GM12878 (cell line): ENCODE data around the gene TMEM72. TPM values are rescaled to one million over a fixed set of nuclear protein-coding genes. Genes with fewer than 3 reads are reported as not detected.

Source experiments
- BCL11A ChIP-seq: IDR thresholded peaks from 2 replicates; pipeline ENCODE4 v1.6.1; 2011; ENCODE audit warnings: low read depth, low read length
- BHLHE40 ChIP-seq, 2 experiments: fragments of 450-650 bp in 1 of 2; IDR thresholded peaks; 2 replicates each; pipeline ENCODE4 v1.6.1; 2011 to 2017; ENCODE audit warnings: low read depth in 2 of 2, borderline replicate concordance in 1 of 2, improper control_type of control experiment in 1 of 2, low read length in 1 of 2, mild to moderate bottlenecking in 1 of 2
- CBFB ChIP-seq: IDR thresholded peaks from 2 replicates; pipeline ENCODE4 v1.6.1; 2016; ENCODE audit warnings: antibody characterized with exemption, low read depth
- CBX3 ChIP-seq: fragments of 200-600 bp; sonication (generic); IDR thresholded peaks from 2 replicates; pipeline ENCODE4 v1.6.1; 2016; ENCODE audit warnings: low read depth, borderline replicate concordance
- GABPA ChIP-seq: IDR thresholded peaks from 2 replicates; pipeline ENCODE4 v1.6.1; 2014; ENCODE audit warnings: antibody characterized with exemption, low read depth, mild to moderate bottlenecking, inconsistent platforms
- GATAD2B ChIP-seq: fragments of 450-650 bp; conservative IDR thresholded peaks from 2 replicates; pipeline ENCODE4 v1.6.1; 2017; ENCODE audit warnings: low read depth, mild to moderate bottlenecking, moderate library complexity
- HSF1 ChIP-seq: fragments of 150-350 bp; IDR thresholded peaks from 2 replicates; pipeline ENCODE4 v1.6.1; 2014; ENCODE audit warnings: mild to moderate bottlenecking, low read depth, low read length
- IRF4 ChIP-seq: IDR thresholded peaks from 2 replicates; pipeline ENCODE4 v1.6.1; 2011; ENCODE audit warnings: low read depth, low read length
- JUND ChIP-seq: IDR thresholded peaks from 2 replicates; pipeline ENCODE4 v1.6.1; 2012; ENCODE audit warnings: low read depth, mild to moderate bottlenecking, low read length, improper control_type of control experiment, moderate library complexity
- MTA2 ChIP-seq: fragments of 450-650 bp; IDR thresholded peaks from 2 replicates; pipeline ENCODE4 v1.6.1; 2016; ENCODE audit warnings: low read depth, mild to moderate bottlenecking, moderate library complexity
- MXI1 ChIP-seq: fragments of 150-350 bp; IDR thresholded peaks from 2 replicates; pipeline ENCODE4 v1.6.1; 2011; ENCODE audit warnings: low read depth, mild to moderate bottlenecking, inconsistent platforms, low read length, improper control_type of control experiment
- MYC ChIP-seq: IDR thresholded peaks from 2 replicates; pipeline ENCODE4 v1.6.1; 2011; ENCODE audit warnings: mild to moderate bottlenecking, low read length, moderate library complexity, inconsistent platforms; ENCODE audit not compliant: insufficient read depth, insufficient replicate concordance, insufficient read length, severe bottlenecking
- NKRF ChIP-seq: fragments of 450-650 bp; conservative IDR thresholded peaks from 2 replicates; pipeline ENCODE4 v1.6.1; 2017; ENCODE audit warnings: mild to moderate bottlenecking, moderate library complexity
- RUNX3 ChIP-seq: IDR thresholded peaks from 2 replicates; pipeline ENCODE4 v1.6.1; 2012; ENCODE audit warnings: low read length, inconsistent platforms
- SPI1 ChIP-seq: IDR thresholded peaks from 2 replicates; pipeline ENCODE4 v1.6.1; 2011; ENCODE audit warnings: low read depth, mild to moderate bottlenecking, low read length, moderate library complexity, borderline replicate concordance; ENCODE audit not compliant: insufficient read depth
- STAT1 ChIP-seq: fragments of 450-650 bp; conservative IDR thresholded peaks from 2 replicates; pipeline ENCODE4 v1.6.1; 2014; ENCODE audit warnings: antibody characterized with exemption, mild to moderate bottlenecking
- ZBTB33 ChIP-seq: fragments of 450-650 bp; IDR thresholded peaks from 2 replicates; pipeline ENCODE4 v1.6.1; 2017; ENCODE audit warnings: mild to moderate bottlenecking
- ZBTB4 ChIP-seq: fragments of 450-650 bp; formaldehyde crosslinking; IDR thresholded peaks from 2 replicates; pipeline ENCODE4 v1.4.0; 2022; ENCODE audit warnings: mild to moderate bottlenecking, moderate library complexity
- ZNF384 ChIP-seq: IDR thresholded peaks from 2 replicates; pipeline ENCODE4 v1.6.1; 2012; ENCODE audit warnings: low read depth, mild to moderate bottlenecking, low read length, improper control_type of control experiment, borderline replicate concordance
- polyA plus RNA-seq, 11 experiments: library from polyadenylated mRNA; depleted of rRNA in 4 of 11; unstranded in 6 of 11; stranded (reverse) in 5 of 11; fragments of >200 nt; fragmentation: Nextera tagmentation in 4 of 11; fragmentation: Illumina TruSeq in 1 of 11; extraction: Ambion mirVana in 4 of 11; extraction: Trizol in 1 of 11; gene quantifications; 1 replicate in 1 of 11; 2 replicates in 10 of 11; pipeline versions ENCODE4 v1.2.1 to v1.2.3, GENCODE V29; 2011 to 2016; ENCODE audit warnings: inconsistent platforms in 2 of 11, missing spikeins in 2 of 11, low read depth in 1 of 11
- total RNA-seq, 4 experiments: library from RNA; depleted of rRNA in 3 of 4; stranded (reverse); fragments of >200 nt in 3 of 4; fragmentation: Illumina TruSeq in 1 of 4; extraction: Trizol in 1 of 4; gene quantifications; 2 replicates each; pipeline versions ENCODE4 v1.2.1 to v1.2.3, GENCODE V29; 2013 to 2021

TMEM72 gene
- total and polyA plus RNA-seq, 10 of the 15 experiments (the other 5 are each of a cell fraction or from before 2014, with no cell fraction given), result 0.12 TPM; not detected in 9

- TF ChIP-seq MYC, result no peak
- no peak for TF ChIP-seq JUND
- TF ChIP-seq HSF1, result no peak
- peak; percentile 56 for TF ChIP-seq MTA2
- no peak for TF ChIP-seq ZBTB4 (CRISPR knock-in tag)
- TF ChIP-seq BHLHE40 (IDR thresholded peaks at IDR 0.05; ENCODE audit: borderline replicate concordance in 1 of 2, low read depth in 2 of 2, low read length in 1 of 2), result no peak
- TF ChIP-seq GATAD2B, result no peak
- no peak for TF ChIP-seq MXI1
- peak; percentile 24; the same call in 1 of the 2 replicates for TF ChIP-seq SPI1
- no peak for TF ChIP-seq ZBTB33
- TF ChIP-seq BCL11A, result no peak
- TF ChIP-seq CBFB, result no peak
- TF ChIP-seq NKRF, result no peak
- peak; percentile 46; the same call in 1 of the 2 replicates for TF ChIP-seq ZNF384
- TF ChIP-seq GABPA, result 0 out of 2 replicates have a peak, but pooled peaks have one; percentile 32
- TF ChIP-seq STAT1, result no peak
- no peak for TF ChIP-seq CBX3
- TF ChIP-seq RUNX3, result no peak
- TF ChIP-seq IRF4, result no peak
These were observed 49.5 kb downstream of the TMEM72 start (continued) for GRCh38 chr10:44960482-44961229.
